AG09319 (cell line): Measurements from ENCODE around the gene AKIRIN2.

ENCODE experiments used
- DNase-seq: peaks from one replicate; pipeline ENCODE4 v3.0.0-alpha.2; 2010; ENCODE audit warnings: low read depth; ENCODE audit errors: extremely low read depth
- TF ChIP-seq, protein P1 (sequence below): IDR thresholded peaks from 2 replicates; pipeline ENCODE4 v1.5.1; 2011; ENCODE audit warnings: low read depth, mild to moderate bottlenecking, inconsistent platforms, low read length, moderate library complexity

Gene AKIRIN2

DNA sequence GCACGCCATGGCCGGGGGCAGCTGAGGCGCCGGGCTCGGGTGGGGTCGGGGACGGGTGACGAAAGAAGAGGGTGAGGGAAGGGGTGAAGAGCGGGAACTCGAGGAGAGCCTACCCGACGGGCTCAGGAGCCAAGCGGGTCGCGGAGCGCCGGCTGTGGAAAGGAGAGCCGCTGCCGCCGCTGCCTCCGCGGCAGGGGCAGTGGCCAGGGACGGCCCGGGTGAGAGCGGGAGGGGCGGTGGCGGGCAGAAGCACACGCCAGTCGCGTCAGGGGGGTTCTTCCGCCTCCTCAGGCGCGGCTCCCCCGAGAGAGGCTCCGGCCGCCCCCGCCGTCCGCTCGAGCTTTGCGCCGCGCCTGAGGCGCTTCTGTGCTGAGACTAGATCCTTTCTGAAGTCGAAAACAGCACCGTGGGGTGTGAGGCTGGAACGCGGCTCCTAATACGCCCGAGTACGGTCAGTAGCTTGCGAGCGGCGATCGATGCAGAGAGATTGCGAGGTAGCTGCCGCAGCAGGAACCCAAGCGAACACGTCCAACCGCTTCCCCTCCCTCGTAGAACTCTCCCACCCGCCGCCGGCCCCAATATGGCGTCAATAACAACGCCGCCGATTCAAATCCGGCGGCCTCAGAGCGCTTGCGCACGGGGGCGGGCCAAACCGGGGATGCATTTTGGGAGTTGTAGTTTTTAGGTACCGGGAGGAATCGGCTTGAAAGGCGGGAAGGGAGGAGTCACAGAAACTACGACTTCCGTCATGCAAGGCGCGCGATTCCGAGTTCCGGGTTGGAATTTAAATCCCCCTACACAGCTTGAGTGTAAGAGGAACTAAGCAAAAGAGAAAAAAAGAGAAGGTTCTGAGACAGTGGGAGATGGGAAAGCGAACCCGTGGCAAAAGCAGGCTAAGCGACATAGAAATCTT lies at the start of gene AKIRIN2:
Gene AKIRIN2, minus strand, starts transcription at position 558 of the 913 bp plus-strand sequence. Its CDS starts 549 bp downstream, at position 9.
- TF ChIP-seq, protein P1, sequence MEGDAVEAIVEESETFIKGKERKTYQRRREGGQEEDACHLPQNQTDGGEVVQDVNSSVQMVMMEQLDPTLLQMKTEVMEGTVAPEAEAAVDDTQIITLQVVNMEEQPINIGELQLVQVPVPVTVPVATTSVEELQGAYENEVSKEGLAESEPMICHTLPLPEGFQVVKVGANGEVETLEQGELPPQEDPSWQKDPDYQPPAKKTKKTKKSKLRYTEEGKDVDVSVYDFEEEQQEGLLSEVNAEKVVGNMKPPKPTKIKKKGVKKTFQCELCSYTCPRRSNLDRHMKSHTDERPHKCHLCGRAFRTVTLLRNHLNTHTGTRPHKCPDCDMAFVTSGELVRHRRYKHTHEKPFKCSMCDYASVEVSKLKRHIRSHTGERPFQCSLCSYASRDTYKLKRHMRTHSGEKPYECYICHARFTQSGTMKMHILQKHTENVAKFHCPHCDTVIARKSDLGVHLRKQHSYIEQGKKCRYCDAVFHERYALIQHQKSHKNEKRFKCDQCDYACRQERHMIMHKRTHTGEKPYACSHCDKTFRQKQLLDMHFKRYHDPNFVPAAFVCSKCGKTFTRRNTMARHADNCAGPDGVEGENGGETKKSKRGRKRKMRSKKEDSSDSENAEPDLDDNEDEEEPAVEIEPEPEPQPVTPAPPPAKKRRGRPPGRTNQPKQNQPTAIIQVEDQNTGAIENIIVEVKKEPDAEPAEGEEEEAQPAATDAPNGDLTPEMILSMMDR = no peak
- DNase-seq = peak; percentile 98

DNA sequence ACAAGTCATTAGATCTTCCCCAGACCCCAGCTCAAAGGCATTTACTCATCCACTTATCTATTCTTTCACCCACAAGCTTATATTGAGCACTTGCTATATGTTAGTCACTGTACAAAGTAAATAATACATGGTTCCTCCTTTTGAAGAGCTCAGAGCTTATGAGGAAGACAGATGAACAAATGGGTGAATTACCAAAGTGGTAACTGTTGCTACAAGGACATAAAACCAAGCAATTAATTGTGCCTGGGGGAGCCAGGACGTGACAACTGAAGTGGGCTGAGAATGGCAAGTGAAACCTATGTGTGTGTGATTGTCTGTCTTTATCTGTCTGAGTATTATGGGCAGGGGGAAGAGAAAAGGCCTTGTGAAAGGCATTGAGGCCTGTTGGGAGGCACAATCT lies 45.6 kb upstream of the AKIRIN2 start:
- TF ChIP-seq, protein P1 = no peak
- no peak for DNase-seq

DNA sequence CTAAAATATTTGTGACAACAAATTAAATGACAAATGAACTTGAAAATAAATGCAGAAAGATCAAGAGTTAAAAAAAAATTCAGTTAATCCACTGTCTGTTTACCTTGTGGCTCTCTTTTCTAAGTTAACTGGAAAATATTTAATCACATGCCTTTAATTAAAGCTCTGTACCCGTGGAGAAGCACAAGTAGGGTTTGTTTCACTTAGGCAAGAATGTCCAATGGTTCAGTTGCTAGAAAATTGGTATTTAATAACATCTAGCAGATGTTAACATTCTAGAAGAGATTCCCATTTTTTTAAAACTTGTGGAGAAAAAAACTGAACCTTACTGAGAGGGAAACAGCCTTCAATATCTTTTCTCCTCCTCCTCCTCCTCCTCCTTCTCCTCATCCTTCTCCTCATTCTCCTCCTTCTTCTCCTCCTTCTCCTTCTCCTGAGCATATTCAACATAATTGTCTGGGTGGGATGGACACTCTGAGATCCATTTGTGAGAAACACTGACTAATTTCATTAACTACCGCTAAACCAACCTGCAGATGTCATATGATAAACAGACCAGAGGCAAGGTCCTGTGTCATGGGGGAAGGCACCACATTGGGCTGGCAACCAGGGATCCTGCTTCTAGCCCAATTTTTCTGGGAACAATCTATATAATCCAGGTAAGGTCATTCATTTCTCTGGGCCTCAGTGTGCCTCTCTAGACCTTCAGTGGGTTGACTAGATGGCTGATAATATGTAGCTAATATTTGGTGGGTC lies 44.1 kb upstream of the AKIRIN2 start:
- DNase-seq = no peak
- TF ChIP-seq, protein P1 = no peak

GRCh38 chr6:87743454-87743853 lies 41.4 kb upstream of the AKIRIN2 start:
- no peak for DNase-seq
- TF ChIP-seq, protein P1 = no peak

GRCh38 chr6:87742106-87742505 lies 40.1 kb upstream of the AKIRIN2 start:
- no peak for DNase-seq
- TF ChIP-seq, protein P1 = no peak

DNA sequence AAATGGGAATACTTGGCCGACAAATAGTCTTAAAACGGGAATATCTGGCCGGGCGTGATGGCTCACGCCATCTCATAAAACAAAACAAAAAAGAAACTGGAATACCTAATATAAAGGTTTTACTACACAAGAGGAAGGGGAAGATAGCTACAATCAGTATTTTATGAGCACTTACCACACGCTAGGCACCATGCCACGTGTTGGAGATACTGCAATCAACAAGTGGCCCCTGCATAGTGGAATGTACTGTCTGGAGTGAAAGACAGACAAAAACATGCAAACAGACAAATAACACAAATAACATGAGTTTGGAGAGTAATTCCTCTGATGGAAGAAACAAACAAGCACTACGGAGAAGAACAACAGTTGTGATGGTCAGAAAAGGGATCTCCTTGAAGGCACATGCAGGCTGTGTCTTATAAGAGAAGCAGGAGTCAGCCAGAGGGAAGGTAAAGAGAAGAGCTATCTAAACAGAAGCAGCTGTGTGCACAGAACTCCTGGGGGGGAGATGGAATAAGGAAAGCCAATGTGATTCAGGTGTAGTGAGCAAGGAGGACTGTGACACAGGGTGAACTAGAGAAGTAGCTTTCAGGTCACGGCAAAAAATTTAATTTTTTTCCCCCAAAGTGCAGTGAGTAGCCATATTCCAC lies 39.1 kb upstream of the AKIRIN2 start:
- TF ChIP-seq, protein P1 = no peak
- DNase-seq = no peak
